Naive B cell (primary cell): ENCODE measurements around the gene SULT2B1. TPM values are rescaled to one million over a fixed set of nuclear protein-coding genes. Genes with fewer than 3 reads are reported as not detected.

Source experiments
- ATAC-seq, 2 donors: fragments of 150-1000 bp; cut with Tn5 transposase; 2 replicates each; pipeline ENCODE4 v1.10.0; 2021; ENCODE audit warnings: low read depth in 2 of 2, mild to moderate bottlenecking in 2 of 2, moderate library complexity in 2 of 2
- DNase-seq: peaks from one replicate; pipeline ENCODE4 v3.0.0; 2022
- H3K27ac Mint-ChIP-seq, 6 donors: one replicate each; pipeline ENCODE4 v1.8.0; 2020 to 2022; ENCODE audit warnings: mild to moderate bottlenecking in 6 of 6, mixed read lengths in 6 of 6, moderate library complexity in 5 of 6, inconsistent platforms in 2 of 6
- H3K27me3 Mint-ChIP-seq, 3 donors: one replicate each; pipeline ENCODE4 v1.8.0; 2021 to 2022; ENCODE audit warnings: mixed read lengths in 3 of 3, mild to moderate bottlenecking in 1 of 3
- H3K36me3 Mint-ChIP-seq, 2 donors: one replicate each; pipeline ENCODE4 v1.8.0; 2020 to 2022; ENCODE audit warnings: mixed read lengths in 2 of 2, inconsistent platforms in 1 of 2, mild to moderate bottlenecking in 1 of 2
- H3K4me1 Mint-ChIP-seq, 3 donors: one replicate each; pipeline ENCODE4 v1.8.0; 2020 to 2022; ENCODE audit warnings: mixed read lengths in 3 of 3, inconsistent platforms in 1 of 3, mild to moderate bottlenecking in 1 of 3, moderate library complexity in 1 of 3
- H3K4me3 Mint-ChIP-seq, 8 donors: one replicate each; pipeline ENCODE4 v1.8.0; 2020 to 2022; ENCODE audit warnings: mild to moderate bottlenecking in 8 of 8, mixed read lengths in 8 of 8, moderate library complexity in 8 of 8, inconsistent platforms in 2 of 8
- H3K9me3 Mint-ChIP-seq, 7 donors: one replicate each; pipeline ENCODE4 v1.8.0; 2020 to 2022; ENCODE audit warnings: mixed read lengths in 7 of 7, mild to moderate bottlenecking in 5 of 7, inconsistent platforms in 2 of 7, moderate library complexity in 1 of 7
- polyA plus RNA-seq, 6 donors: library from polyadenylated mRNA; unstranded; fragments of 300-500 nt; fragmentation: Illumina TruSeq; gene quantifications; one replicate each; pipeline ENCODE4 v1.2.3, GENCODE V29; 2021; ENCODE audit warnings: low read depth in 6 of 6

SULT2B1 gene
- polyA plus RNA-seq, 6 donors from 2014 or later: not detected

DNA sequence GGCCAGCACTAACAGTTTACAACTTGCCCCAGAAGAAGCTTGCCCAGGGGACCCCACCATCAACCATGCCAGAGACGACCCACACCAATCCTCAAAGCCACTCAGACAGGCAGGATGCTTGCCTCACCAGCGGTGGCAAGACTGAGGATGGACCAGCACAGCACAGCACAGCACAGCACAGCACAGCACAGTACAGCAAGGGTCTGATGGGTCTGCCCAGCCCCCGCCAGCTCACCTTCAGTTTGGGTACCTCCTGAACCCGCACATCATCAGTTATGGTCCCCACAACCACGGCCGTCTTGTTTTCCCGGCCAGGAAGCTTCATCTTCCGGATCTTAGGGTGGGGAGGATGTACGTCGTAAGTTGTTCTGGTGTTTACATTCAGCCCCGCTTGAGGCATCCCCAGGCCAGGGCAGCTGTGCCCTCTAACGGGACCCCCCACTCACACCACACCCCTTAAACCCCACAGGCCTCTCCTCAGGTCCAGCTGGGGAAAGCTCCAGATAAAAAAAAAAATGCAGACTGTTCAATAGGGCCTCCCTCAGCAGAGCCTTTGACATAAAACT lies 64.6 kb downstream of the SULT2B1 start:
- Mint-ChIP-seq H3K27ac (peak overlapping the region in 4 of 6 donors; percentile 28 to 78 (median 68)), H3K4me3 (peak overlapping the region; percentile 13 to 98 (median 68))

DNA sequence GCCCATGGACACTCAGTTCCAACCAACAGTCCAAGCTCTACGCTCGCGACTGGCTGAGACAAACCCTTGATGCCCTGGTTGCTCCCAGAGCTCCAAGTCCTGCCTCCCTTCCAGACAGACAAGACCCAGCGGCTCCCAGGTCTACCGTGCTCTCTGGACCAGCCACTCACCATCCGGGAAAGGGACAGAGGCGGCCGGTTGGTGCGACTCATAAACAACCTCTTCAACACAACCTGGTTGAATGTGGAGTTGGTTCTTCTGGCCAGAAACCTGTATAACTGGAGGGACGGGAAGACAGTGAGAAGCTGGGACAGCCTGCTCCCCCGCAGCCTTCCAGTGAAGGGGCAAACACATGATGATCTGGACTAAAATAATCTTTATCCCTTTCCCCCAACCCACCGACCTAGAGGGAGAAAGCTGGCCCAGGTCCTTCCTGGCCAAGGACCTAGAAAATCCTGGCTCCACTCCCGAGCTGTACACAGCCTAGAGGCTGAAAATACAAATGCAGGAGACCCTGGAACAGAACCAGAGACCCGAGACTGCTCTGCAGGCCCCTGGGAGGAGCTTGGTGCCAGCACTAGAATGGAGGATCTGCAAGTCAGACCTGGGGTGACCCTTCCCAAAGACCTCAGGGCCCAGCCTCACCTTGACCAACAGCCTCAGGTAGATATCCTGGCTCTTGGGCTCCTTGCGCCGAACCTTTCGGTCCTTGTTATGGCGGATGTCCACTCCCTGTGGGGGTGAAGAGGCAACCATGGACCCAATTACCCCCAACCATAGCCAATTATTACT lies 65.4 kb downstream of the SULT2B1 start:
- H3K27ac Mint-ChIP-seq: peak overlapping the region in 3 of 6 donors; percentile 26 to 98 (median 98)

More for the DNA sequence above, 64.6 kb downstream of the SULT2B1 start:
- peaks cover 37 to 43% (median 42%) of the 10 kb centered on the region in 3 donors for H3K4me1 Mint-ChIP-seq
- H3K9me3 Mint-ChIP-seq: no peaks in the 10 kb centered on the region
- no peaks in the 10 kb centered on the region for H3K36me3 Mint-ChIP-seq
- no peaks in the 10 kb centered on the region for H3K27me3 Mint-ChIP-seq
- DNase-seq: no peak
- no peak for ATAC-seq

DNA sequence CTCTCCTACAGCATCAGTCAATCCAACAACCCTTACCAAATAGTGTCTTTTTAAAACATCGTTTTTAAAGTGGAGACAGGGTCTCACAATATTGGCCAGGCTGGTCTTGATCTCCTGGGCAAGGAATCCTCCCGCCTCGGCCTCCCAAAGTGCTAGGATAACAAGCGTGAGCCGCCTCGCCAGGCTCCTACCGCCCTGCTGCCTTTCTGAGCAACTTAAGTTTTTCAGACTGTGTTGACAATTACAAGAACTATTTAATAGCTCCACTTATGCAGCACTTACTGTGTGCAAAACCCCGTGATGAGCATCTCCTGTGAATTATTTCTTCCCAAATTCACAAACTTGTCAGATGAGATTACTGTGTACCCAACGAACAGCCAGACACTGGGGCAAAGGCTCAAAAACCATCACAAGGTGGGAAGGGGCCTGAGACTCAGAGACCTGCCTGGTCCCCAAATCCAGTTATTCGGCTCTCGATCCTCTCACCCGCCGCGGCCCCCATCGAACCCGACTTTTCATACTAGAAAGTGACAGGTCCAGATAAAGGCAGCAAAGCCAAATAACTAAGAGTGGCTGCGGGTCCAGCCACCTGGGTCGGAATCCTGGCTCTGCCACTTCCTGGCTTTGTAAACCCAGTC lies 66.4 kb downstream of the SULT2B1 start:
- peaks cover 43 to 51% (median 50%) of the 10 kb centered on the region in 3 donors for H3K4me1 Mint-ChIP-seq
- ATAC-seq (no peak), DNase-seq (no peak)
- no peaks in the 10 kb centered on the region for H3K27me3 Mint-ChIP-seq
- no peaks in the 10 kb centered on the region for H3K36me3 Mint-ChIP-seq
- peak overlapping the region; percentile 90 to 99 (median 97) for H3K4me3 Mint-ChIP-seq
- peak overlapping the region; percentile 96 to 98 (median 98) for H3K27ac Mint-ChIP-seq
- no peaks in the 10 kb centered on the region for H3K9me3 Mint-ChIP-seq

More for the DNA sequence above, 65.4 kb downstream of the SULT2B1 start:
- peak overlapping the region; percentile 90 to 99 (median 97) for H3K4me3 Mint-ChIP-seq
- no peaks in the 10 kb centered on the region for H3K27me3 Mint-ChIP-seq
- H3K9me3 Mint-ChIP-seq: no peaks in the 10 kb centered on the region
- DNase-seq (no peak), ATAC-seq (no peak)
- H3K4me1 Mint-ChIP-seq: peaks cover 37 to 45% (median 44%) of the 10 kb centered on the region in 3 donors
- no peaks in the 10 kb centered on the region for H3K36me3 Mint-ChIP-seq

DNA sequence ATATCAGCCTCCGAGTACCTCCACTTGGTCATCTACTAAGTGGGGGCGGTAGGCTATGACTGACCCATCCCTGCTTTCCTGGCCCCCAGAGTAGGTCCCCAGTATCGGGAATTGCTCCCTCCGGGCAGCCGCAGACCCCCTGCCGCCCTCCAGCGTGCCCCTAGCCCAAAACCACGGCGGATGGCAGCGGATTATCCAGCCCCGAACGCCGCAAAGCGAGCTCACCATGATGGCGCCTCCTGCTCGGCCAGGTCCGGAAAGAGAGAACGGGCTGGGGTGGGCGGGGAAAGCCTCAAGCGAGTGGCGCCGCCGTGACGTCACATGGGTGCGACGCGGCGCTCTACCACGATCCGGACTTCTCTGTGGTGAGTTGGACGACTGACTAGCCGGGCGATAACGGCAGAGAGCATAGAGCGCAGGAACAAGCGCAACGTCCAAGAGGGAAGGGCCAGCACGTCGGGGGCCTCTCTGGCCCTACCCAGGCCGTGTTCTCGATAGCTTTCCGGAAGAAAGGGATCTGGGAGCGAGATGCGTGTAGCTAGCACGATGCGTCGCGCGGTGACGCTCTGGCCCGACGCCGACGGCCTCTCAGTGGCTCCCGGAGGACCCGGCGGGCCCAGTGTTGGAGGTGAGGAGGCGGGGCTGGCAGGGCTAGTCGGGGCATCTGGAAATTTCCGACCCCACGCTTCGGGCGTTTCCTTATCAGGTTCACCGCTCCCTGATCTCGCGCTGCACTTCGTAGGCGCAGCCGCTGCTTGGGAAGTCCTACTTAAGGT lies 67.1 kb downstream of the SULT2B1 start, which contains the start of the genes RPL18 and SPHK2:
RPL18 (minus strand) TSS at position 263 of the 776 bp plus-strand sequence; CDS start at position 228, 35 bp downstream.
SPHK2 (plus strand) TSS at position 591 of the 776 bp plus-strand sequence. CDS start 1,009 bp downstream, outside the sequence.
- H3K4me3 Mint-ChIP-seq: peak within 1 kb of the TSS; percentile 90 to 99 (median 97)
- peak; percentile 96 for DNase-seq
- peak within 1 kb of the TSS; percentile 96 to 98 (median 98) for H3K27ac Mint-ChIP-seq
- H3K36me3 Mint-ChIP-seq: peaks cover 5 to 6% of the 10 kb centered on the region in 2 donors
- H3K9me3 Mint-ChIP-seq: no peaks in the 10 kb centered on the region
- H3K27me3 Mint-ChIP-seq: no peaks in the 10 kb centered on the region
- H3K4me1 Mint-ChIP-seq: peaks cover 44 to 53% (median 50%) of the 10 kb centered on the region in 3 donors
- ATAC-seq: peak; percentile 80 to 84

DNA sequence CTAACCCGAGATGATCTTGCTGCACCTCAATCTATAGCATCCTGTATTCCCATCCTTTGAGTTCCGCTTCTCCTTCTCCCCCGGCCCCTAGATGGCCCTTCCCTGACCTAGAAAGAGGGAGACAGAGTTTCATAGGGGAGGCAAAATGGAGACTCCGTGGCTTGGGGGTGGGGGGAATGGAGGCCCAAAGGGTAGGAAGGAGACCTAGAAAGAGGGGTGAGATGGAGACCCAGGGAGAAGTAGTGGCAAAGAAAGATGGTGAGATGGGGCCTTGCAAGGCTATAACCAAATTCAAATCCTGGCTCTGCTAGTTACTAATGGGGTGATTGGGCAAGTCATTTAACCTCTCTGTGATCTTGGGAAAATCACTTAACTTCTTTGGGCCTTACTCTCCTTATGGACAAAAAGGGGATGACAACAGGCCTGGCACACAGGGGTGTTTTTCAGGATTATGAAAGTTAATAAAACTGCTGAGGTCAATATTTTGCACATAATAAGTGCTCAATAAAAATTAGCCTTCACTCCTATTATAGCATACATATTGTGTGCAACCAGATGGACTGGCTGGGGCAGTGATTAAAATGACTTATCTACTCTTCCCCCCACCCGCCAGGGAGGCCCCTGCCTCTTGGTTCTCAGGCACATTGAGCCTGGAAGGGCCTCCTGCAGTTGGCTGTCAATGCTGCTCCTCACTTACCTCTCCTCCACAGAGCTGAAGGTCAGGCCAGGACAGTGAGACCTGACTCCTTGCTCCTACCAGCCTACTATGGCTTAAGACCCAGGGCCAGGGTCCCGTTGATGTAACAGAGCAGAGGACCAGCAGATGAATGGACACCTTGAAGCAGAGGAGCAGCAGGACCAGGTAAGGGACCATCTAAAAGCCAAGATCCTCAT lies 68.0 kb downstream of the SULT2B1 start:
- Mint-ChIP-seq H3K27ac (peak overlapping the region; percentile 96 to 98 (median 98)), H3K27me3 (no peaks in the 10 kb centered on the region), H3K4me3 (peak overlapping the region; percentile 90 to 99 (median 97)), H3K9me3 (no peaks in the 10 kb centered on the region), H3K4me1 (peaks cover 48 to 57% (median 57%) of the 10 kb centered on the region in 3 donors), H3K36me3 (peaks cover 5 to 7% of the 10 kb centered on the region in 2 donors)
- DNase-seq (no peak), ATAC-seq (no peak)

GRCh38 chr19:48623556-48624066 lies 71.6 kb downstream of the SULT2B1 start:
- Mint-ChIP-seq H3K36me3 (peaks cover 5 to 7% of the 10 kb centered on the region in 2 donors), H3K27ac (peak overlapping the region; percentile 75 to 97 (median 94)), H3K9me3 (no peaks in the 10 kb centered on the region), H3K4me1 (peaks cover 34 to 49% (median 39%) of the 10 kb centered on the region in 3 donors), H3K27me3 (no peaks in the 10 kb centered on the region), H3K4me3 (peak overlapping the region; percentile 79 to 97 (median 90))
- ATAC-seq (no peak), DNase-seq (no peak)

GRCh38 chr19:48624067-48624594 lies 72.2 kb downstream of the SULT2B1 start:
- peak overlapping the region; percentile 75 to 97 (median 94) for H3K27ac Mint-ChIP-seq
- H3K9me3 Mint-ChIP-seq: no peaks in the 10 kb centered on the region
- no peaks in the 10 kb centered on the region for H3K27me3 Mint-ChIP-seq
- peak; percentile 94 for DNase-seq
- ATAC-seq: peak; percentile 72 to 73
- peak overlapping the region; percentile 79 to 97 (median 90) for H3K4me3 Mint-ChIP-seq
- H3K4me1 Mint-ChIP-seq: peaks cover 32 to 46% (median 38%) of the 10 kb centered on the region in 3 donors
- H3K36me3 Mint-ChIP-seq: peaks cover 5 to 7% of the 10 kb centered on the region in 2 donors

DNA sequence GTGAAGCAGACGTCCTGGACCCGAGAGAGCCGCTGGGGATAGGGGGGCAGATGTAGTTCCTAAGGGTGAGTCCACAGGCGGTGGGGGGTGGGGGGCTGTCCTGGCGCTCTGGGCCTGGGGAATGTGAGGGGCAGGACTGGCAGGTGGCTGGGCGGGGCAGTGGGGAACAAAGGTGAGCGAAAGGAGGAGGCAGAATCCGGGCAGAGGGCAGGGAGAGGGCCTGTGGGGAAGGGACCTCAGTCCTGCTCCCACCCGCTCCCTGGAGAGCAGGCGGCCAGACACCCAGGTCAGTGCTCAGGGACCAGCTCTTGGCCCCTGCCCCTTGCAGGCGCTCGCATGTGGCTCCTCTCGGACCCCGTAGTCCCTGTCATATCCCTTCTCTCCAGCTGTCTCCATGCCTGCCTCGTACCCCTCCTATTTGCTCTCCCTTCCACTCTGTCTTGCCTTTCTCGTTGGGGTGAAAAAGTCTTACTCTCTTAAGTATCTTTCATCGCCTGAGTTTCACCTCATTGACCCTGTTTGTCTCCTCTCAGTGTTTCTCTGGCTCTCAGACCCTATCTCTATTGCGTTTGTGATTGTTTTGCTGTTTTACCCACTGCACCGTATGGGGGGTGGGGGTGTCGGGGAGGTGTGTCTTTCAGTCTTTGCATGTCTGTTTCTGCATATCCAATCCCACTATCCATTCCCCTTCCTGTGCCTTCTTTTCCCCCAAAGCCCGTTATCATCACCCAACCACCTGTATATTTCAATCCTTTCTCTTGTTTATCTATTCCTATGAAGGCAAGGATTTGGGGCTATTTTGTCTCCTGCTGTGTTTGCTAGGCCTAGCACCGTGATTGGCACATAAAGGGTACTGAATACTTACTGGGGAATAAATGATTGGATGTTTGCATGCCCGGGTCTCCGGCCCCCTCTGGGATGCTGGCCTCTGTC lies 73.1 kb downstream of the SULT2B1 start:
- ATAC-seq (no peak), DNase-seq (no peak)
- Mint-ChIP-seq H3K36me3 (peaks cover 5 to 7% of the 10 kb centered on the region in 2 donors), H3K27me3 (no peaks in the 10 kb centered on the region), H3K4me1 (peaks cover 26 to 38% (median 30%) of the 10 kb centered on the region in 3 donors), H3K4me3 (peak overlapping the region; percentile 6 to 81 (median 68)), H3K9me3 (no peaks in the 10 kb centered on the region), H3K27ac (peak overlapping the region in 3 of 6 donors; percentile 11 to 91 (median 89))

- no peak overlapping the region for H3K27ac Mint-ChIP-seq
- peaks cover 5 to 7% of the 10 kb centered on the region in 2 donors for H3K36me3 Mint-ChIP-seq
- H3K4me3 Mint-ChIP-seq: peak overlapping the region in 1 of 8 donors; percentile 28
- ATAC-seq: no peak
- no peak for DNase-seq
- H3K27me3 Mint-ChIP-seq: no peaks in the 10 kb centered on the region
- no peaks in the 10 kb centered on the region for H3K9me3 Mint-ChIP-seq
- H3K4me1 Mint-ChIP-seq: peaks cover 26 to 43% (median 26%) of the 10 kb centered on the region in 3 donors
These were observed 73.9 kb downstream of the SULT2B1 start for GRCh38 chr19:48625891-48626327.

- H3K27me3 Mint-ChIP-seq: no peaks in the 10 kb centered on the region
- DNase-seq (no peak), ATAC-seq (no peak)
- H3K4me1 Mint-ChIP-seq: peaks cover 26 to 47% (median 30%) of the 10 kb centered on the region in 3 donors
- H3K4me3 Mint-ChIP-seq: peak overlapping the region in 1 of 8 donors; percentile 55
- H3K27ac Mint-ChIP-seq: peak overlapping the region in 1 of 6 donors; percentile 66
- peaks cover 5 to 7% of the 10 kb centered on the region in 2 donors for H3K36me3 Mint-ChIP-seq
- no peaks in the 10 kb centered on the region for H3K9me3 Mint-ChIP-seq
These were observed 75.4 kb downstream of the SULT2B1 start for GRCh38 chr19:48627201-48627864.
